Neural progenitor cell (in vitro differentiated cells): ENCODE measurements around the gene FATE1.

ENCODE experiments used
- CTCF ChIP-seq: fragments of 200-600 bp; sonication (generic); IDR thresholded peaks from 2 replicates; pipeline ENCODE4 v1.5.1; 2017; ENCODE audit warnings: antibody characterized with exemption, mild to moderate bottlenecking
- EZH2 ChIP-seq: fragments of 200-600 bp; sonication (generic); IDR thresholded peaks from 2 replicates; pipeline ENCODE4 v1.6.1; 2017; ENCODE audit warnings: antibody characterized with exemption, mild to moderate bottlenecking, moderate library complexity
- EZH2phosphoT487 ChIP-seq: fragments of 200-600 bp; sonication (generic); IDR thresholded peaks from 2 replicates; pipeline ENCODE4 v1.6.1; 2017; ENCODE audit warnings: antibody characterized with exemption

GRCh38 chrX:151754641-151755215 lies 38.9 kb downstream of the FATE1 start:
- no peak for TF ChIP-seq EZH2
- TF ChIP-seq CTCF, result no peak
- no peak for TF ChIP-seq EZH2phosphoT487
